H1 (cell line): ENCODE measurements around the gene SOX10. TPM values are rescaled to one million over a fixed set of nuclear protein-coding genes. Genes with fewer than 3 reads are reported as not detected.

Experiments used
- ATF2 ChIP-seq: IDR thresholded peaks from 2 replicates; pipeline ENCODE4 v1.6.1; 2012; ENCODE audit warnings: low read length, inconsistent platforms
- BACH1 ChIP-seq: IDR thresholded peaks from 2 replicates; pipeline ENCODE4 v1.6.1; 2012; ENCODE audit warnings: low read length, improper control_type of control experiment
- CBX8 ChIP-seq: fragments of 300-800, 300-1000 bp; sonication (generic); IDR thresholded peaks from 2 replicates; pipeline ENCODE4 v1.7.1; 2016; ENCODE audit warnings: low read depth, low read length, borderline replicate concordance
- JUN ChIP-seq: IDR thresholded peaks from 2 replicates; pipeline ENCODE4 v1.6.1; 2011; ENCODE audit warnings: low read depth, mild to moderate bottlenecking, improper control_type of control experiment, low read length
- NANOG ChIP-seq: IDR thresholded peaks from 2 replicates; pipeline ENCODE4 v1.6.1; 2011; ENCODE audit warnings: low read length, low read depth, mild to moderate bottlenecking, inconsistent platforms; ENCODE audit not compliant: insufficient read depth, poor library complexity, severe bottlenecking
- POLR2AphosphoS5 ChIP-seq: IDR thresholded peaks from 2 replicates; pipeline ENCODE4 v1.6.1; 2011; ENCODE audit warnings: low read depth, low read length
- RAD21 ChIP-seq, 2 experiments: IDR thresholded peaks in 1 of 2; conservative IDR thresholded peaks in 1 of 2; 2 replicates each; pipeline ENCODE4 v1.6.1; 2011; ENCODE audit warnings: low read depth in 2 of 2, low read length in 2 of 2, improper control_type of control experiment in 1 of 2, inconsistent platforms in 1 of 2, mild to moderate bottlenecking in 1 of 2, moderate library complexity in 1 of 2
- RBBP5 ChIP-seq: IDR thresholded peaks from 2 replicates; pipeline ENCODE4 v1.7.1; 2012; ENCODE audit warnings: low read depth, mild to moderate bottlenecking, inconsistent platforms, low read length, moderate library complexity, borderline replicate concordance
- SP4 ChIP-seq: IDR thresholded peaks from 2 replicates; pipeline ENCODE4 v1.6.1; 2012; ENCODE audit warnings: low read length, inconsistent platforms
- TAF1 ChIP-seq: IDR thresholded peaks from 2 replicates; pipeline ENCODE4 v1.6.1; 2011; ENCODE audit warnings: mild to moderate bottlenecking, low read depth, low read length
- TAF7 ChIP-seq: optimal IDR thresholded peaks from 2 replicates; pipeline ENCODE3; 2011; ENCODE audit warnings: low read depth, mild to moderate bottlenecking, inconsistent platforms, low read length, moderate library complexity, borderline replicate concordance
- TBP ChIP-seq: IDR thresholded peaks from 2 replicates; pipeline ENCODE4 v1.6.1; 2011; ENCODE audit warnings: low read depth, low read length, improper control_type of control experiment
- polyA plus RNA-seq, 7 experiments: library from polyadenylated mRNA; depleted of rRNA in 3 of 7; stranded (reverse) in 5 of 7; unstranded in 2 of 7; fragments of >200 nt in 5 of 7; fragments of 200-250 nt in 2 of 7; gene quantifications; 1 replicate in 5 of 7; 2 replicates in 1 of 7; 4 replicates in 1 of 7; pipeline versions ENCODE4 v1.2.1 to v1.2.3, GENCODE V29; 2011 to 2013; ENCODE audit warnings: missing spikeins in 2 of 7, mixed read lengths in 2 of 7
- total RNA-seq: library from RNA; stranded (reverse); fragmentation: NEBNext Ultra II Directional; extraction: Animal tissue kit (Norgen Biotek cat#: 25700); gene quantifications from 2 replicates; pipeline ENCODE4 v1.2.1, GENCODE V29; 2021
- TF ChIP-seq, protein P1 (sequence below), 3 experiments: IDR thresholded peaks; 1 replicate in 2 of 3; 2 replicates in 1 of 3; pipeline versions ENCODE4 v1.5.1 to v1.6.1; 2011; ENCODE audit warnings: low read length in 3 of 3, mild to moderate bottlenecking in 3 of 3, inconsistent platforms in 2 of 3, low read depth in 1 of 3, moderate library complexity in 1 of 3; ENCODE audit not compliant: insufficient read depth in 1 of 3; ENCODE audit errors: control extremely low read depth in 1 of 3

SOX10 gene
- total and polyA plus RNA-seq, 2 of the 8 experiments (the other 6 are each of a cell fraction or from before 2014, with no cell fraction given), result 2.7 TPM

DNA sequence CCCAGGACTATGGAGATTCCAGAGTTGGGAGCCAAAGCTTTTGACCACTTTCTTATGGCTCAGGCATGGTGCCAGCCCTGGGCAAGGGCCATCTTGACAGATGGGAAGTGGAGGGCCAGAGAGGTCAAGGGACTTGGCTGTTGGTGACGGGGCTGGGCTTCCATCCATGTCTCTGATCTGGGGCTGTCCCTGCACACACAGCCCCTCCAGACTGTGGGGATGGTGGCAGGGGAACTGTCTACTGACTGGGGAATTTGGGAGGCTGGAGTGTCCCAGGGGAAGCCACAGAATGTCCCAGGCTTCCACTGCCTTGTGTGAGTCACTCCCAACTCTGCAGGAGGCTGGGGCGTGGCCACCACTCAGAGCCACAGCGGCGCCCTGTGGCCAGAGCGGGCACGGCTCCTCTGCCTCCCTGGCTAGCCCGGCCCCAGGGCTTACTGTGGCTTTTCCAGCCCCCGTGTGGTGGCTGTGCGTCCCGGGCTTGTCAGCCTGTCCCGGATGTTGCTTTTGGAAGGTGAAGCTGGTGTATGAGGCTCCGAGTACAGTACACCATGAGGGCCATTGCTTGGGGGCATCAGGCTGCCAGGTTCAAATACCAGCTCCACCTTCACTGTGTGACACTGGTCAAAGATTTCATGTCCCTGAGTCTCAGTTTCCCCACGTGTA lies 50.5 kb downstream of the SOX10 start (continued):
- TF ChIP-seq NANOG (no peak), TAF7 (no peak), JUN (peak; percentile 63; the same call in 1 of the 2 replicates), BACH1 (no peak), RAD21 (IDR thresholded peaks at IDR 0.05 in 1 of 2, conservative IDR thresholded peaks at IDR 0.05 in 1 of 2; ENCODE audit: low read depth in 2 of 2, low read length in 2 of 2) (peak; percentile 62 to 74), ATF2 (no peak), SP4 (no peak; the same call in 1 of the 2 replicates), RBBP5 (no peak), TAF1 (no peak), POLR2AphosphoS5 (no peak), TBP (peak; percentile 51; the same call in 1 of the 2 replicates), CBX8 (no peak)
- TF ChIP-seq, protein P1, sequence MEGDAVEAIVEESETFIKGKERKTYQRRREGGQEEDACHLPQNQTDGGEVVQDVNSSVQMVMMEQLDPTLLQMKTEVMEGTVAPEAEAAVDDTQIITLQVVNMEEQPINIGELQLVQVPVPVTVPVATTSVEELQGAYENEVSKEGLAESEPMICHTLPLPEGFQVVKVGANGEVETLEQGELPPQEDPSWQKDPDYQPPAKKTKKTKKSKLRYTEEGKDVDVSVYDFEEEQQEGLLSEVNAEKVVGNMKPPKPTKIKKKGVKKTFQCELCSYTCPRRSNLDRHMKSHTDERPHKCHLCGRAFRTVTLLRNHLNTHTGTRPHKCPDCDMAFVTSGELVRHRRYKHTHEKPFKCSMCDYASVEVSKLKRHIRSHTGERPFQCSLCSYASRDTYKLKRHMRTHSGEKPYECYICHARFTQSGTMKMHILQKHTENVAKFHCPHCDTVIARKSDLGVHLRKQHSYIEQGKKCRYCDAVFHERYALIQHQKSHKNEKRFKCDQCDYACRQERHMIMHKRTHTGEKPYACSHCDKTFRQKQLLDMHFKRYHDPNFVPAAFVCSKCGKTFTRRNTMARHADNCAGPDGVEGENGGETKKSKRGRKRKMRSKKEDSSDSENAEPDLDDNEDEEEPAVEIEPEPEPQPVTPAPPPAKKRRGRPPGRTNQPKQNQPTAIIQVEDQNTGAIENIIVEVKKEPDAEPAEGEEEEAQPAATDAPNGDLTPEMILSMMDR (IDR thresholded peaks at IDR 0.05; ENCODE audit: control extremely low read depth in 1 of 3, insufficient read depth in 1 of 3, low read depth in 1 of 3, low read length in 3 of 3), result peak; percentile 99
